Activated CD8-positive, alpha-beta memory T cell treated with anti-CD3 and anti-CD28 coated beads for 4 hours (primary cell): ENCODE measurements around the gene GLI1.
"Not testable (repeated sequence)": the region's sequence is repeated elsewhere in the genome, so short reads cannot be mapped to it uniquely, and the experiment has no call there.

ENCODE experiments used
- DNase-seq, 2 donors: peaks; one replicate each; pipeline ENCODE4 v3.0.0-alpha.2; 2020; ENCODE audit warnings: low read depth in 2 of 2

Gene GLI1

DNA sequence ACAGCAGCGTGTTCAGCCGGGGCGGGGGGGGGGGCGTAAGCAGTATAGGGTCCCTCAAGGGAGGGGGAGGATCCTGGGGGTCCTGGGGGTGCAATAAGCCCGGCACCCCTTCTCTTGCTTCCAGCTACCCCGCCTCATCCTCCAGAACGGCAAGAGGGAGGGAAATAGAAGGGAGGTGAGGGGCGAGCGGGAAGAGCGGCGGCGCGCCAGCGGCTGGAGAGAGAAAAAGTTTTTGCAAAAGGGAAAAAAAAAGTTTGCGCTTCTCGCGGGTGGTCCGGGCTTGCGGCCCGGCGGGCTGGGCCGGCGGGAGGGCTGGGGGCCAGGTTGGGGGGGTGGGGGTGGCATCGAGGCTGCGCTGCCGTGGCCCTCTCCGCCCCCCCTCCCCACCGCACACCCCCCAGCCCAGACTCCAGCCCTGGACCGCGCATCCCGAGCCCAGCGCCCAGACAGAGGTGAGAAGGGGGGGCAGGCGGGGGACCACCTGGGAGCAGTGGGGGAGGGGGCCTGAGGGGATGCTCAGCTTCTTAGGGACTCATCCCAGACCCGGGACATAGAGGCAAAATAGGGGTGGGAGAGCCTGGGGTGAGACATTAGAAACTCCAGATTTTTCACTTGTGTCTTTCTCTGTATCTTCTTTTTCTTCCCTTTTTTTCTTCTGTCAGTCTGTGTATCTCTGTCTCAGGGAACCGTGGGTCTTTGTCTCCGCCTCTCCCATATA lies at the start of gene GLI1:
Gene GLI1 (plus strand): TSS at position 36 of the 718 bp plus-strand sequence. CDS start 3,907 bp downstream, outside the sequence.
- no peak for DNase-seq

DNA sequence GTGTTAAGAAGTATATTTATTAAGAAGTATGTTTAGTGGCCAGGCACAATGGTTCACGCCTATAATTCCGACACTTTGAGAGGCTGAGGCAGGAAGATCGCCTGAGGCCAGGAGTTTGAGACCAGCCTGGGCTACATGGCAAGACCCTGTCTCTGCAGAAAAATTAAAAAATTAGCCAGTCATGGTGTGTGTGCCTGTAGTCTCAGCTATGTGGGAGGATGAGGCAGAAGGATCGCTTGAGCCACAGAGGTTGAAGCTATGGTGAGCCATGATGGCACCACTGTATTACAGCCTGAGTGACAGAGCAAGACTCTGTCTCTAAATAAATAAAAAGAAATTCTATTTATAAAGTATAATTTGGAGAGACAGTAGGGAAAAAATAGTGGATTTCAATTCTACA lies 49.1 kb upstream of the GLI1 start:
- no peak for DNase-seq

DNA sequence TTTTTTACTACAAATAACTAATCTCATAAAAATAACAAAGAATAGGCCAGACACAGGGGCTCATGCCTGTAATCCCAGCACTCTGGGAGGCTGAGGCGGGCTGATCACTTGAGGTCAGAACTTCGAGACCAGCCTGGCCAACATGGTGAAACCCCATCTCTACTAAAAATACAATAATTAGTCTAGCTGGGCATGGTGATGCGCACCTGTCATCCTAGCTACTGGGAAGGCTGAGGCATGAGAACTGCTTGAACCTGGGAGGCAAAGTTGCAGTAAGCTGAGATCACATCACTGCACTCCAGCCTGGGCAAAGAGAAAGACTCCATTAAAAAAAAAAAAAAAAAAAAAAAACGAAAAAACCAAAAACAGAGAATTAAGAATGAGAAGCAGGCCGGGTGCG lies 45.4 kb upstream of the GLI1 start:
- not testable (repeated sequence) for DNase-seq

DNA sequence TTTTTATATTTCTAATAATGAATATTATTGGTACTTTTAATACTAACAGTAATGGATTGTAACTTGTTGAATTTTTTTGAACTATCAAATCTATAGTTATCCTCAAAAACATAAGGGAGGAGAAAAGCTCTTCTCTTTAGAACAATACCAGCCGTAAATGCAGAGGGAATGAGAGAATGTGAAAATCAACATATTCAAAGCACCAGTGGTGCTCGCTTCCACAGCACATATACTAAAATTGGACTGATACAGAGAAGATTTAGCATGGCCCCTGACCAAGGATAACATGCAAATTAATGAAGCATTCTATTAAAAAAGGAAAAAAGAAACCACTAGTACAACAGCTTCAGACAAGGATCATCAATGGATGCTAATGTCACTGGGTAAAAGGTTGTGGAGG lies 44.5 kb upstream of the GLI1 start:
- DNase-seq, result no peak

DNA sequence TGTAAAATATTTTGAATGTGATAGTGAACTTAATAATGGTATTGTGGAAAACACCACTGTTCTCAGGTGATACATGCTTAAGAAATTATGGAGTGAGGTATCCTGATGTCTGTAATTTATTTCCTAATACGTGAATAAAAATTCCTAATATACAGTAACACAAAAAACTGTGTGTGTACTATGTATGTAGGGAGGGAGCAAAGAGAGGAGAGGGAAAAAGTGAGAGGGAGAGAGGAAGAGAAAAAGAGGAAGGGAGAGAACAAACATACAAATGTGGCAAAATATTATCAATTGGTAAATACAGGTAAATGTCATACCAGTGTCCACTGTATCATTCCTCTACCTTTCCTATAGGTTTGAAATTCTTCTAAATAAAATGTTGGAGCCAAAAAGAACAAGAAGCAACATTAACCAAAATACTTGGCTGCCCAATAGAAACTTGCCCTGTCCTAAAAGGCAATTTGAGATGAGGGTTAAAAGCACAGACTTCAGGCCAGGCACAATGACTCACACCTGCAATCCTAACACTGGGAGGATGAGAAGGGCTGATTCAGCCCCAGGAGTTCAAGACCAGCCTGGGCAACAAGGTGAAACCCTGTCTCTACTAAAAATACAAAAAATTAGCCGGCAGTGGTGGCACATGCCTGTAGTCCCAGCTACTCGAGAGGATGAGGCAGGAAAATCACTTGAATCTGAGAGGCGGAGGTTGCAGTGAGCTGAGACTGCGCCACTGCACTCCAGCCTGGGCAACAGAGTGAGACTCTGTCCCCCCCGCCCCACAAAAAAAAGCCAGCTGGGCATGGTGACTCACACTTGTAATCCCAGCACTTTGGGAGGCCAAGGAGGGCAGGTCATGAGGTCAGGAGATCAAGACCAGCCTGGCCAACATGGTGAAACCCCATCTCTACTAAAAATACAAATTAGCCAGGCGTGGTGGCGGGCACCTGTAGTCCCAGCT lies 43.3 kb upstream of the GLI1 start:
- no peak for DNase-seq

DNA sequence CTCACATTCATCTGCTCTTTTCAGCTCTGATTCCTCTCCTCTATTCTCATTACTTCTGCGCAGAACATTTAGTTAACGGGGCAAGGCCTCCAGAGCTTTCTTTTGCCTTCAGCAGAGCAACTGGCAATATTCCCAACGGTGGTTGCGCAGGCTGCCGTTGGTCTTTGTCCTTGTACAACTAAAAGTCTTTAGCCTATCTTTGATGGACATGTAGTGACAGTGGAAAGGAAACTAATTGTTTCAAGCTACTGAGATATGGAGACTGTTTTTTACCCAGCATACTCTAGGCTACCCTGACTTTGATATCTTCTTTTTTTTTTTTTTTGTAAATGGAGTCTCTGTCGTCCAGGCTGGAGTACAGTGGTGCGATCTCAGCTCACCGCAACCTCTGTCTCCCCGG lies 41.3 kb upstream of the GLI1 start:
- no peak for DNase-seq

DNA sequence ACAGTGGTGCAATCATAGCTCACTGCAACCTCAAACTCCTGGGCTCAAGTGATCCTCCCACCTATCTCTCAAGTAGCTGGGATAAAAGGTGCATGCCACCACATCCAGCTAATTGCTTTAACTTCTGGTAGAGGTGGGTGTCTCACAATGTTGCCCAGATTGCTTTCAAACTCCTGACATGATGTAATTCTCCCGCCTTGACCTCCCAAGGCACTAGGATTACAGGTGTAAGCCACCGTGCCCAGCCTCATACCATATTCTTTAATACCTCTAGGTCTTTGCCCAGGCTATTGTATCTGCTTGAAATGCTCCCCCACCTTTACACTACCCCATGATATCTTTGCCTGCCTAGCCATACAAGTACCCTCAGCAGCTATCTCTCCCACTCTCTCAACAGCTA lies 40.1 kb upstream of the GLI1 start:
- no peak for DNase-seq

DNA sequence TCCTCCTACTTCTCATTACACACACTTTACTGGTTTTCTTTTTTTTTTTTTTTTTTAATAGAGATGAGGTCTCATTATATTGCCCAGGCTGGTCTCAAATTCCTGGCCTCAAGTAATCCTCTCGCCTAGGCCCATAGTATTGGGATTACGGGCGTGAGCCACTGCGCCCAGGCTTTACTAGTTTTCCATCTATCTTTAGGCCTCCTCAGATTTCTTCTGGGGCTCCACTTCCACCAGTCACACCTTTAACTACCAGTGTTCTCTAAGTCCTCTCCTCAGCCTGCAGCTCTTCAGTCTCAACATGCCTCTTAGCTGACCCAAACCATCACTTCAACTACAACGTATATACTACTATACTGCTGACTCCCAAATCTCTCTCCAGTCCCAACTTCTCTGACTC lies 39.1 kb upstream of the GLI1 start:
- no peak for DNase-seq

DNA sequence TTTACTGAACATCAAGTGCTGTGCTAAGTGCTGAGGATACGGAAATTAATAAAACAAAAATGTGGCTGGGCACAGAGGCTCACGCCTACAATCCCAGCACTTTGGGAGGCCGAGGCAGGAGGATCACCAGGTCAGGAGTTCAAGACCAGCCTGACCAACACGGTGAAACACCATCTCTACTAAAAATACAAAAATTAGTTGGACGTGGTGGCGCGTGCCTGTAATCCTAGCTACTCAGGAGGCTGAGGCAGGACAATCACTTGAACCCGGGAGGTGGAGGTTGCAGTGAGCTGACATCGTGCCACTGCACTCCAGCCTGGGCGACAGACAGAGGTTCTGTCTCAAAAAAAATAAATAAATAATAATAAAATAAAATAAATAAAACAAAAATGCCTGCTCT lies 32.6 kb upstream of the GLI1 start:
- DNase-seq, result not testable (repeated sequence)

DNA sequence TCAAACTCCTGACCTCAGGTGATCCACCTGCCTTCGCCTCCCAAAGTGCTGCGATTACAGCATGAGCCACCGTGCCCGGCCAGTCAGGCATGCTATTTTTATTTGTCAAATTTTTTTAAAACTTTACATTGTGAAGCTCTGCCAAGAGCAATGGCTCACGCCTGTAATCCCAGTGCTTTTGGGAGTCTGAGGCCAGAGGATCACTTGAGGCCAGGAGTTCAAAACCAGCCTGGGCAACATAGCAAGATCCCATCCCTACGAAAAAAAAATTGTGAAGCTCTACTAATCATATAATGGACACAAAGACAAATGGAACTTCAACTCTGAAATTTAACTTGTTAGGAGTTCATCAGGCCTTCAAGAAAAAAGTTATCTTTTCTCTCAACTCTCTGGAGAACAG lies 30.6 kb upstream of the GLI1 start:
- DNase-seq, result no peak

DNA sequence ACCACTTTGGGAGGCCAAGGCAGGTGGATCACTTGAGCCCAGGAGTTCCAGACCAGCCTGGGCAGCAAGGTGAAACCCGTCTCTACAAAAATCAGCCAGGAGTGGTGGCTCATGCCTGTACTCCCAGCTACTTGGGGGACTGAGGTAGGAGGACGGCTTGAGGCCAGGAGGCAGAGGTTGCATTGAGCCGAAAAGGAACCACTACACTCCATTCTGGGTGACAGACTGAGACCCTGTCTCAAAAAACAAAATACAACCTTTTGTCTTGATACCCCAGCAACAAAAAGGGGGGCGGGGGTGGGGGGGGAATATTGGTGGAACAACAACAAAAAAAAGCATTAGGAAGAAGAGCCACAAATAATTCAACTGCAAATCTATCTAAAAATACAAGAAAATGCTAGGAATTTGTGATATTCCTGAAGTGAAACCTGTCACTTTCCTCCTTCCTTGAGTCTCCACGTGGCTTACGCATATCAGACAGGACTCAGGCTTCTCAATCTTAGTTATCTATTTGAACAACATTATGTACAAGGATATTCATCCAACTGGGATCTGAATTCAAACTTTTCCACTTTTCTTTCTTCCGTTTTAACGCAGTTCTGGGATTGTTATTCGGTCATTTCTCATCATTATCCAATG lies 30.0 kb upstream of the GLI1 start:
- DNase-seq, result no peak

DNA sequence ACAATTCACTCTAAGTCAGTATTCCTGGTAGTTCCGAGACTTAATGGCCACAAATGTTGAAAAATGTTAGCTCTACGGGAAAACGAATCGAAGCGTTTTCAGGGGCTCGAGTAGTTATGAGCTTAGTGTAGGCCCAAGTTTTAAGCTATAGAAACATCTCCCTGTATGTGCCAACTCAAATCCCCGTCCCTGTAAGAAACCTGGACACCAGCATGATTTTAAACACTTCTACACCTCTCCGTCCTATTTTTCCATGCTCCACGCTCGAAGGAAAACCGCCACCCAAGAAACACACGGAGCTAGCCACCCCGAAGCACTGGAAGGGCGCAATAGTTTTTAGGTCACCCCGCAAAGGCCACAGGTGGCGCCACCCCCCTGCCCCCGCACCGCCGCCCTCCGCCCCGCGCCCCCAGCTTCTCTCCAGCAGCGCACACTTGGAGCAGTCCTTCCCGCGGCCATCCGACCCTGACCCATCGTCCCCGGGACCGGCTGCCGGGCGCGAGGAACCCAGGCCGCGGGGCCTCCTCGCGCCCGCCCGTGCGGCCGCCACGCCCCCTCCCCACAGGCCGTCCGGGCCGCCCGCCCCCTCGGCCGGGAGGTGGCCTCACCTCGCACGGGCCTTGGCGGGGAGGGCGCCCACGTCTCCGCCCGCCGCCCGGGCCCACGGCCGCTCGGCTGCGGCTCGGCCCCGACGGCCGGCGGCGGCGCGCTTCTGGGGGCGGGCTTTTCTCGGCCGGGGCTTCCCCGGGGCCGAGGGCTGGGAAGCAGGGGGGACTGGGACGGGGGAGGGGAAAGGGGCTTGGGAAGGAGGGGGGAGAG lies 29.3 kb upstream of the GLI1 start:
- peak in 1 of 2 donors; percentile 13 for DNase-seq

DNA sequence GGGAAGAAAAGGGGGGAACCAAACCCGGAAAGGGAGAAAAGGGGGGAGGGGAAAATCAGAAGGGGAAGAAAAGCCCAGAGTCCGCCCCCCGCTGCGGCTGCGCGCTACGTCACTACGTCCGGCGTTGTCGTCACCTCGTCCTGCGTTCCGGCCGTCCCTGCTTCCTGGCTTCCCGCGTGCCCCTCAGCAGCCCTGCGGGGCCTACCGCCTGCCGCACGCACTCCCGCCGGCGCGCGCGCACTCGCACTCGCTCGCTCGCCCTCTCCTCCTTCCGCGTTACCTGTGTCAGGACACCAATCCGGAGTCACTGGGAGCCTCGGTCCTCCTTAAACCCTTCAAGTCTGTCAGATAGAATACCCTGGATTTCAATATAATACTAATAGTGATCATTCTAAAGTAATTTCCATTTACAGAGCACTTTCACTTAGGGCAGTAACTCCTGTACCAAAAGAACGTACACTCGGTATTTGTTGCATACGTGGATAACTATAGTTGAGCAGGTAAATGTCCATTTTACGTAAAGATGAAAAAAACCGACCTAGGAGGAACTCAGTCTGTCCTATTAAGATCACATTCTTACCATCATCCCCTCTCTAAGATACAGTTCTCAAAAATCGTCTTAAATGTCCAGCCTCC lies 28.5 kb upstream of the GLI1 start, which contains the start of gene R3HDM2:
Gene R3HDM2 (minus strand): TSS at position 113 of the 636 bp plus-strand sequence. CDS start 120,615 bp downstream, outside the sequence.
- peak; percentile 92 to 93 for DNase-seq

DNA sequence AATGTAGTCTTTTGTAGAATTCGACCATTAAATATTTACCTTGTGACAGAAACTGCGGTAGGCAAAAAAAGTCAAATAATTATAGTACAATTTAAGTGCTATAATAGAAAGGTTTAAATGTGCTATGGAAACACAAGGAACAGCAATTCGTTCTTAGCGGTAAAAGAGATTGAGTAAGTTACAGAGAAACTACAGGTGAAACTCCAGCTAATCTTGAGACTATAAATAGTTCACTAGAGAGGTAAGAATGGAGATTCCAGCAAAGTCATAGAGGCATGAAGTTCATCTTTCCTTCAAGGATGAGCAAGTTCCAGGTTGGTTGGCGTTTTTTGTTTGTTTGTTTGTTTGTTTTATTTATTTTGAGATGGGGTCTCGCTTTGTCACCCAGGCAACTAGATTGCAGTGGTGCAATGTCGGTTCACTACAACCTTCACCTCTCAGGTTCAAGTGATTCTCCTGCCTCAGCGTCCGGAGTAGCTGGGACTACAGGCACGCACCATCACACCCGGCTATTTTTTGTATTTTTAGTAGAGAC lies 27.9 kb upstream of the GLI1 start:
- DNase-seq, result no peak

DNA sequence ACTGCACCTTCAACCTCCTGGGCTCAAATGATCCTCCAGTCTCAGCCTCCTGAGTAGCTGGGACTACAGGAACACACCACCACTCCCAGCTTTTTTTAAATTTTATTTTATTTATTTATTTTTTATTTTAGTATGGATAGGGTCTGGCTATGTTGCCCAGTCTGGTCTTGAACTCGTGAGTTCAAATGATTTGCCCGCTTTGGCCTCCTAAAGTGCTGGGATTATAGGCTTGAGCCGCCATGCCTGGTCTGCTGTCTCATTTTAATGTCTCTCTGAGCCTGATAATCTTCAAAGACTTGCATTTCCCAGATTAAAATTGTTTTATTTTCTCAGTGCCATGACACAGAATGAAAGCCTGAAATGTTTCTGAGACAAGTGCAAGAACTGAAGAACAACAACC lies 26.2 kb upstream of the GLI1 start:
- DNase-seq, result no peak

DNA sequence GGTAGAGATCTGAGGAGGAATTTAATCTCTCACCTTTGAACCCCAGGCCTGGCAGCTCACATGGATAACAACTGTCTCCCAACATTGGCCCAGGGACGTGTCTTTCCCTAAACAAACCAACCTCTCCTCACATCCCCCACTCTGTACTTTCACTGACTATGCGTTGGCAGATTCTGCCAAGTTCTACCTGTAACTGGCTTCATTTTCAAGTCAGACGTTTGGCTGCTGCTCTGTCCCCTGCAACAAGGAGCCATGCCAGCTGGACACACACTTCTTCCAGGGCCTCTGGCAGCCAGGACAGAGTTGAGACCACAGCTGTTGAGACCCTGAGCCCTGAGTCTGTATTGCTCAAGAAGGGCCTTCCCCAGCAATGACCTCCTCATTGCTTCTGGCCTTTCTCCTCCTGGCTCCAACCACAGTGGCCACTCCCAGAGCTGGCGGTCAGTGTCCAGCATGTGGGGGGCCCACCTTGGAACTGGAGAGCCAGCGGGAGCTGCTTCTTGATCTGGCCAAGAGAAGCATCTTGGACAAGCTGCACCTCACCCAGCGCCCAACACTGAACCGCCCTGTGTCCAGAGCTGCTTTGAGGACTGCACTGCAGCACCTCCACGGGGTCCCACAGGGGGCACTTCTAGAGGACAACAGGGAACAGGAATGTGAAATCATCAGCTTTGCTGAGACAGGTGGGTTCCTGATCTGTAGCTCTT lies 24.9 kb upstream of the GLI1 start, which contains the start of gene INHBC:
Gene INHBC (plus strand): TSS at position 268 of the 707 bp plus-strand sequence. CDS start 103 bp downstream, at position 371.
- DNase-seq, result no peak

DNA sequence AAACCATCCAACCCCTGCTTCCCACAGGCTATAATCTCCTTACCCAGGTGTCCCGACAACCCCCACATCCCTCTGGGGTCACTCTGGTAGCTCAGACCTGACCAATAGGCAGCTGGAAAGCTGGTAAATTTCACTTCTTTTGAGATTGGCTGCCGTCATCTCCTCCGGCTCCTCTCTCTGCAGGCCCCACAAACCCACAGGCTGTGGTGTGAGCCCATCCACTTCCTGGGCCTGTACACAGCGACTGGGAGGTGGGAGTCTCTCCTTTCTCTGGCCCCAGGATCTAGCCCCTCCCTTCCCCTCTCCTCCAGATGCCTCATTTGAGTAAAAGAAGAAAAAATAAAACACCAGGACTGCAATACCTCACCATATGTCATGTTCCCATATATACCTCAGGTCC lies 24.3 kb upstream of the GLI1 start:
- DNase-seq, result no peak

DNA sequence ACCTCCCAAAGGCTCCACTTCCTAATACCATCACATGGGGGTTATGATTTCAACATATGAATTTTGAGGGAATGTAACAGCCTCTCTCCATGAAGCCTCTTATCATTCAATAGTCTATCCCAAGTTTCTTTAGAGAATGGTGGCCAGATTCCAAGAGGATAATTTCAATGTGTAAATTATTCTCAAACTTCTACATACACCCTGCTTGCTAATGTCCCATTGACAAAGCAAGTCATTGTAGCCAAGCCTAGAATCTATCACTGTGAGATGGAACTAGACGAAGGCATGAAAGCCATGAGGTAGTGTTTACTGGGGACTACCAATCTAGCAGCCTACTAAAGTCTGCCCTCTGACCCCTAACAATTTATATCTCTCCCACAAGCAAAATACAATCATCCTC lies 21.2 kb upstream of the GLI1 start:
- no peak for DNase-seq

DNA sequence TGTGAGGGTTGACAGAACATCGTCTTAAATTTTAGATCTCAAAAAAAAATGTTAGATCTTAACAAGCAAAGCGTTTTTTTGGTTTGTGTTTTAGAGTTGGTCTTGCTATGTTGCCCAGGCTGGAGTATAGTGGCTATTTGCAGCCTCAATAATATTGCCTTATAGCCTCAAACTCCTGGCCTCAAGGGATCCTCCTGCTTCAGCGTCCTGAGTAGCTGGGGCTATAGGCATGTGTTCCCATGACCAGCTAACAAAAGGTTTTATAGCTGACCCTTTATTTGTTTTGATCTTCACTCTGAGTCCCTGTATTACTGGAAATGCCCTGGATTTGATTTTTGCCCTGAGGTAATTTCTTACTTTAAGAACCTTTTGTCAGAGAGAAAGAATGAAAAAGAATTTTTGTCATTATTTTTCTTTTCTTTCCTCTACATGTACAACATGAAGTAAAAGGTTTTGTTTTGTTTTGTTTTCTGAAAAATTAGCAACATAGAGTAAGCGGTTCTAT lies 19.8 kb upstream of the GLI1 start:
- no peak for DNase-seq

DNA sequence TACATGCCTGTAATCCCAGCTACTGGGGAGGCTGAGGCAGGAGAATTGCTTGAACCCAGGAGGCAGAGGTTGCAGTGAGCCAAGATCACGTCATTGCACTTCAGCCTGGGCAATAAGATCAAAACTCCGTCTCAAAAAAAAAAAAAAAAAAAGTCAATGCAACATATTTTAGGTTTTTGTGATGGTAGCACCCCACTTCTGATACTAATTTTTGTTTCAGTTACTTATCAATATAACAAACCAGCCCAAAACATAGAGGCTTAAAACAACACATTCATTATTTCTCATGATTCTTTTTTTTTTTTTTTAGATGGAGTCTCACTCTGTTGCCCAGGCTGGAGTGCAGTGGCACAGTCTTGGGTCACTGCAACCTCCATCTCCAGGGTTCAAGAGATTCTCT lies 18.2 kb upstream of the GLI1 start:
- not testable (repeated sequence) for DNase-seq
